Common myeloid progenitor, CD34-positive (primary cell): ENCODE measurements around the gene OMA1.
A peak's percentile ranks its signal among the peaks of the same experiment; 100 is the strongest.
"Not testable (repeated sequence)": the region's sequence is repeated elsewhere in the genome, so short reads cannot be mapped to it uniquely, and the experiment has no call there.

Source experiments
- CTCF ChIA-PET: fragments of 350-600 bp; sonication (Branson Sonifier 250); formaldehyde crosslinking; loops from one replicate; lab custom pipeline; 2021; ENCODE audit warnings: antibody characterized with exemption; lab: Charles Lee
- POLR2A ChIA-PET: fragments of 350-600 bp; sonication (Branson Sonifier 250); formaldehyde crosslinking; loops from one replicate; lab custom pipeline; 2021; ENCODE audit warnings: antibody characterized with exemption; lab: Charles Lee
- DNase-seq, 3 donors: peaks; one replicate each; pipeline versions ENCODE4 v3.0.0 to v3.0.0-alpha.2; 2013
- H3K27ac ChIP-seq, 2 experiments: 1 replicate in 1 of 2; 2 replicates in 1 of 2; pipeline ENCODE4 v1.7.0; 2013; ENCODE audit warnings: inconsistent platforms in 2 of 2, low read length in 2 of 2, mild to moderate bottlenecking in 2 of 2, low read depth in 1 of 2, moderate library complexity in 1 of 2; ENCODE audit not compliant: severe bottlenecking in 2 of 2, insufficient read depth in 1 of 2, poor library complexity in 1 of 2
- H3K27me3 ChIP-seq, 5 experiments: replicated peaks in 2 of 5; 1 replicate in 3 of 5; 2 replicates in 2 of 5; pipeline versions ENCODE4 v1.6.1 to v1.7.0; 2013; ENCODE audit warnings: low read length in 4 of 5, mild to moderate bottlenecking in 2 of 5, moderate library complexity in 2 of 5, inconsistent platforms in 1 of 5; ENCODE audit not compliant: insufficient read depth in 5 of 5, control insufficient read depth in 4 of 5
- H3K36me3 ChIP-seq, 4 experiments: 1 replicate in 2 of 4; 2 replicates in 2 of 4; pipeline versions ENCODE4 v1.6.1 to v1.7.0; 2013; ENCODE audit warnings: low read length in 3 of 4, control low read depth in 1 of 4, mild to moderate bottlenecking in 1 of 4; ENCODE audit not compliant: control insufficient read depth in 4 of 4, insufficient read depth in 4 of 4
- H3K4me1 ChIP-seq, 4 experiments: 1 replicate in 3 of 4; 2 replicates in 1 of 4; pipeline versions ENCODE4 v1.6.1 to v1.7.1; 2013; ENCODE audit warnings: low read length in 3 of 4, mild to moderate bottlenecking in 3 of 4, control low read depth in 1 of 4, inconsistent platforms in 1 of 4, moderate library complexity in 1 of 4; ENCODE audit not compliant: control insufficient read depth in 4 of 4, insufficient read depth in 4 of 4; ENCODE audit errors: control extremely low read depth in 1 of 4
- H3K4me3 ChIP-seq, 7 experiments: 1 replicate in 4 of 7; 2 replicates in 3 of 7; pipeline versions ENCODE4 v1.5.1 to v1.7.0; 2013; ENCODE audit warnings: mild to moderate bottlenecking in 7 of 7, low read length in 6 of 7, moderate library complexity in 6 of 7, inconsistent platforms in 2 of 7, low read depth in 2 of 7, control low read depth in 1 of 7; ENCODE audit not compliant: insufficient read depth in 4 of 7, control insufficient read depth in 1 of 7; ENCODE audit errors: extremely low read depth in 1 of 7
- H3K9me3 ChIP-seq, 5 experiments: 1 replicate in 4 of 5; 2 replicates in 1 of 5; pipeline versions ENCODE4 v1.6.1 to v1.7.1; 2013; ENCODE audit warnings: low read length in 4 of 5, mild to moderate bottlenecking in 2 of 5, inconsistent platforms in 1 of 5, low read depth in 1 of 5, moderate library complexity in 1 of 5; ENCODE audit not compliant: control insufficient read depth in 4 of 5, insufficient read depth in 2 of 5; ENCODE audit errors: control extremely low read depth in 1 of 5
- WGBS: methylation state at CpG from one replicate; pipeline ENCODE4 v1.1.5; 2013; ENCODE audit not compliant: insufficient coverage; 5-methylcytosine and 5-hydroxymethylcytosine counted together

Gene OMA1

GRCh38 chr1:58488914-58489313, 57.6 kb downstream of the OMA1 start:
- H3K4me3 ChIP-seq, DNase-seq, POLR2A ChIA-PET, H3K4me1 ChIP-seq, H3K27me3 ChIP-seq, H3K9me3 ChIP-seq, H3K27ac ChIP-seq, H3K36me3 ChIP-seq, CTCF ChIA-PET: not testable (repeated sequence)
- WGBS: 98% methylated on average over 14 of the region's 18 CpGs

- Histone ChIP-seq H3K27me3 (no peaks in the 10 kb centered on the region), H3K4me3 (no peak overlapping the region), H3K4me1 (no peaks in the 10 kb centered on the region), H3K27ac (no peak overlapping the region), H3K36me3 (peaks cover 0 to 20% (median 4%) of the 10 kb centered on the region in 4 experiments), H3K9me3 (peaks cover 0 to 7% (median 0%) of the 10 kb centered on the region in 5 experiments)
- DNase-seq: no peak
- ChIA-PET POLR2A (no interaction called here), CTCF (no interaction called here)
- 100% methylated on average over 4 of the region's 5 CpGs for WGBS
Measured at GRCh38 chr1:58487002-58487401, 59.5 kb downstream of the OMA1 start.

GRCh38 chr1:58481962-58482361, 64.6 kb downstream of the OMA1 start:
- Histone ChIP-seq H3K4me3 (no peak overlapping the region), H3K9me3 (no peaks in the 10 kb centered on the region), H3K27me3 (no peaks in the 10 kb centered on the region), H3K27ac (no peak overlapping the region), H3K36me3 (peaks cover 0 to 32% (median 8%) of the 10 kb centered on the region in 4 experiments), H3K4me1 (no peaks in the 10 kb centered on the region)
- CTCF ChIA-PET: no interaction called here
- POLR2A ChIA-PET: no interaction called here
- DNase-seq: no peak
- 100% methylated on average over 1 of the region's 2 CpGs for WGBS

GRCh38 chr1:58480191-58480590, 66.3 kb downstream of the OMA1 start:
- ChIA-PET CTCF (no interaction called here), POLR2A (no interaction called here)
- H3K36me3 ChIP-seq: peaks cover 0 to 32% (median 6%) of the 10 kb centered on the region in 4 experiments
- no peaks in the 10 kb centered on the region for H3K9me3 ChIP-seq
- H3K27me3 ChIP-seq: no peaks in the 10 kb centered on the region
- H3K4me3 ChIP-seq: no peak overlapping the region
- WGBS: 42% methylated on average over 2 of the region's 2 CpGs
- no peak overlapping the region for H3K27ac ChIP-seq
- no peaks in the 10 kb centered on the region for H3K4me1 ChIP-seq
- peak in 2 of 3 donors; percentile 10 to 71 for DNase-seq

- ChIA-PET CTCF (no interaction called here), POLR2A (no interaction called here)
- DNase-seq: no peak
- Histone ChIP-seq H3K27ac (no peak overlapping the region), H3K36me3 (peaks cover 0 to 24% (median 6%) of the 10 kb centered on the region in 4 experiments), H3K27me3 (no peaks in the 10 kb centered on the region), H3K9me3 (no peaks in the 10 kb centered on the region), H3K4me1 (no peaks in the 10 kb centered on the region), H3K4me3 (no peak overlapping the region)
- WGBS: 100% methylated on average over 3 of the region's 3 CpGs
Measured at GRCh38 chr1:58477390-58477789, 69.1 kb downstream of the OMA1 start.

- no peaks in the 10 kb centered on the region for H3K27me3 ChIP-seq
- ChIA-PET POLR2A (no interaction called here), CTCF (no interaction called here)
- no peak for DNase-seq
- peaks cover 0 to 15% (median 3%) of the 10 kb centered on the region in 4 experiments for H3K36me3 ChIP-seq
- H3K27ac ChIP-seq: no peak overlapping the region
- no peaks in the 10 kb centered on the region for H3K4me1 ChIP-seq
- H3K4me3 ChIP-seq: no peak overlapping the region
- whole genome bisulfite sequencing: 100% methylated on average over 1 of the region's 3 CpGs
- H3K9me3 ChIP-seq: no peaks in the 10 kb centered on the region
Measured at GRCh38 chr1:58476179-58476578, 70.3 kb downstream of the OMA1 start.

GRCh38 chr1:58469476-58469875, 77.0 kb downstream of the OMA1 start:
- Histone ChIP-seq H3K36me3 (peaks cover 0 to 12% (median 4%) of the 10 kb centered on the region in 4 experiments), H3K4me3 (no peak overlapping the region), H3K9me3 (no peaks in the 10 kb centered on the region), H3K27ac (no peak overlapping the region), H3K4me1 (no peaks in the 10 kb centered on the region), H3K27me3 (no peaks in the 10 kb centered on the region)
- no peak for DNase-seq
- WGBS: no CpG with 5 or more reads among the region's 3 CpGs
- ChIA-PET POLR2A (no interaction called here), CTCF (no interaction called here)
